Measurements from ENCODE around the gene TRABD2A.

DNA sequence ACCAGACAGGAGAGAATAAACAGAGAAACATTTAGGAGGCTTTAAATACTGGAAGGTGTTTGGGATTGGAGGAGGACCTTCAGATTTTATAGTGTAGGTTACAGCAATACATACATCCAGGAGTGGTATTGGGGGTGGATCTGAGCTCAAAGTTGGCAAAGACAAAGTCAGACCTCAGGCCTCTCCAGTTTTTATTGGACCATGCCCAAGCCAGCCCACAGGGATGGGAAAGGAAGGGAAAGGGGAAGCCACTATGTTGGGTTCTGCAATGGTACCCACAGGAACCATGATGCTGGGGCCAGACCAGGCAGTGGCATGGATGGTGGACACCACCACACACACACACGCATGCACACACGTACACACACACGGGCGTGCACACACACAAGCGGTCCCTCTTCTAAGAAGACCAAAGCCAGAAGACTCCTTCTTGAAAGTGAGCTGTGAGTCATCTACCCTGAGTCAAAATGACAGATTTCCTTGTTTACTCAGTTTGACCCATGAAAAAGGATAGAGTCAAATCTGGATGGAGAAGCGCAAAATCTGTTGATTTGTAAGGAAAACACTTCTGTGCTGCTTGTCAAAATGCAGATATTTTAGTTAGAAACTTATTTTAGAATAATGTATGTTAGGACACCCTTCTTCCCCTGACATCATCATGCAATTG is 87.9 kb downstream of the TRABD2A start:
- no peak for TF ChIP-seq POLR2A (IDR thresholded peaks at IDR 0.05)
- TF ChIP-seq, protein P1, sequence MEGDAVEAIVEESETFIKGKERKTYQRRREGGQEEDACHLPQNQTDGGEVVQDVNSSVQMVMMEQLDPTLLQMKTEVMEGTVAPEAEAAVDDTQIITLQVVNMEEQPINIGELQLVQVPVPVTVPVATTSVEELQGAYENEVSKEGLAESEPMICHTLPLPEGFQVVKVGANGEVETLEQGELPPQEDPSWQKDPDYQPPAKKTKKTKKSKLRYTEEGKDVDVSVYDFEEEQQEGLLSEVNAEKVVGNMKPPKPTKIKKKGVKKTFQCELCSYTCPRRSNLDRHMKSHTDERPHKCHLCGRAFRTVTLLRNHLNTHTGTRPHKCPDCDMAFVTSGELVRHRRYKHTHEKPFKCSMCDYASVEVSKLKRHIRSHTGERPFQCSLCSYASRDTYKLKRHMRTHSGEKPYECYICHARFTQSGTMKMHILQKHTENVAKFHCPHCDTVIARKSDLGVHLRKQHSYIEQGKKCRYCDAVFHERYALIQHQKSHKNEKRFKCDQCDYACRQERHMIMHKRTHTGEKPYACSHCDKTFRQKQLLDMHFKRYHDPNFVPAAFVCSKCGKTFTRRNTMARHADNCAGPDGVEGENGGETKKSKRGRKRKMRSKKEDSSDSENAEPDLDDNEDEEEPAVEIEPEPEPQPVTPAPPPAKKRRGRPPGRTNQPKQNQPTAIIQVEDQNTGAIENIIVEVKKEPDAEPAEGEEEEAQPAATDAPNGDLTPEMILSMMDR (IDR thresholded peaks at IDR 0.05) = no peak

Measured in body of pancreas (tissue), 4 donors.